ENCODE results near the gene TTLL10. TPM values are rescaled to one million over a fixed set of nuclear protein-coding genes. Genes with fewer than 3 reads are reported as not detected.

The TTLL10 gene
- total RNA-seq, 2 experiments from 2014 or later, result not detected

GRCh38 chr1:1246577-1247340, 73.1 kb downstream of the TTLL10 start, which contains the start of gene C1QTNF12:
TSS of gene C1QTNF12 (minus strand) at chr1:1246722. CDS start at chr1:1246690, 32 bp downstream.
- CTCF ChIA-PET, result interaction anchor here (1.9 kb wide), 1 partner anchor 124 kb away, joined by 5 read pairs; no protein-coding TSS in a partner anchor

GRCh38 chr1:1247341-1247913, 73.7 kb downstream of the TTLL10 start:
- ChIA-PET CTCF (interaction anchor here (1.9 kb wide), 1 partner anchor 125 kb away, joined by 5 read pairs; no protein-coding TSS in a partner anchor), POLR2A (no interaction called here)

More at GRCh38 chr1:1246577-1247340, 73.1 kb downstream of the TTLL10 start, which contains the start of gene C1QTNF12:
- POLR2A ChIA-PET, result no interaction called here

Other genes with a start within 250 kb of the TTLL10 start
- not detected for gene SAMD11, start 250.0 kb upstream of the TTLL10 start, total RNA-seq
- gene NOC2L, start 214.6 kb upstream of the TTLL10 start, total RNA-seq, result 100 to 1,000 TPM; 180 to 192 TPM
- 10 to 100 TPM; 33.6 to 37.2 TPM for gene KLHL17, start 213.3 kb upstream of the TTLL10 start, total RNA-seq
- 1 to 10 TPM; 3.1 to 3.8 TPM for gene PLEKHN1, start 207.4 kb upstream of the TTLL10 start, total RNA-seq
- gene PERM1, start 191.8 kb upstream of the TTLL10 start, total RNA-seq, result not detected
- gene HES4, start 173.8 kb upstream of the TTLL10 start, total RNA-seq, result under 1 TPM; 0.27 to 0.51 TPM
- gene ISG15, start 160.4 kb upstream of the TTLL10 start, total RNA-seq, result 10 to 100 TPM; 16.6 to 18.7 TPM
- gene AGRN, start 153.8 kb upstream of the TTLL10 start, total RNA-seq, result 10 to 100 TPM; 12.1 to 12.5 TPM
- not detected for gene RNF223, start 99.6 kb upstream of the TTLL10 start, total RNA-seq
- 10 to 100 TPM; 20.0 to 22.1 TPM for gene C1orf159, start 57.8 kb upstream of the TTLL10 start, total RNA-seq
- 10 to 100 TPM; 79.2 to 80.8 TPM for gene TNFRSF18, start 32.7 kb downstream of the TTLL10 start, total RNA-seq
- gene TNFRSF4, start 40.3 kb downstream of the TTLL10 start, total RNA-seq, result 100 to 1,000 TPM; 152 to 154 TPM
- gene SDF4, start 58.1 kb downstream of the TTLL10 start, total RNA-seq, result 100 to 1,000 TPM; 142 to 147 TPM
- gene B3GALT6, start 58.4 kb downstream of the TTLL10 start, total RNA-seq, result 10 to 100 TPM; 22.4 to 23.0 TPM
- gene C1QTNF12, start 72.8 kb downstream of the TTLL10 start, total RNA-seq, result 1 to 10 TPM in 1 of 2 experiments, under 1 TPM in 1; 0.96 to 1.2 TPM
- gene UBE2J2, start 100.0 kb downstream of the TTLL10 start, total RNA-seq, result 10 to 100 TPM; 76.5 to 80.1 TPM
- gene SCNN1D, start 106.6 kb downstream of the TTLL10 start, total RNA-seq, result 1 to 10 TPM; 3.1 to 4.7 TPM
- gene ACAP3, start 134.1 kb downstream of the TTLL10 start, total RNA-seq, result 10 to 100 TPM; 33.6 to 38.3 TPM
- 10 to 100 TPM; 31.7 to 34.2 TPM for gene PUSL1, start 134.7 kb downstream of the TTLL10 start, total RNA-seq
- gene INTS11, start 150.8 kb downstream of the TTLL10 start, total RNA-seq, result 100 to 1,000 TPM; 124 to 125 TPM
- 10 to 100 TPM; 15.6 to 16.0 TPM for gene CPTP, start 150.9 kb downstream of the TTLL10 start, total RNA-seq
- gene TAS1R3, start 157.4 kb downstream of the TTLL10 start, total RNA-seq, result under 1 TPM; 0.17 to 0.27 TPM
- 10 to 100 TPM; 43.8 to 45.2 TPM for gene DVL1, start 175.5 kb downstream of the TTLL10 start, total RNA-seq
- gene MXRA8, start 184.7 kb downstream of the TTLL10 start, total RNA-seq, result under 1 TPM; 0.29 to 0.55 TPM
- gene AURKAIP1, start 201.3 kb downstream of the TTLL10 start, total RNA-seq, result 100 to 1,000 TPM; 164 to 167 TPM
- gene CCNL2, start 225.5 kb downstream of the TTLL10 start, total RNA-seq, result 100 to 1,000 TPM; 110 to 112 TPM
- 100 to 1,000 TPM; 191 to 196 TPM for gene MRPL20, start 233.4 kb downstream of the TTLL10 start, total RNA-seq
- not detected for gene ANKRD65, start 247.4 kb downstream of the TTLL10 start, total RNA-seq